Adrenal gland (tissue), 12 donors: Measurements from ENCODE around the gene BPI. TPM values are rescaled to one million over a fixed set of nuclear protein-coding genes. Genes with fewer than 3 reads are reported as not detected.
A peak's percentile ranks its signal among the peaks of the same experiment; 100 is the strongest.
"Not testable (repeated sequence)": the region's sequence is repeated elsewhere in the genome, so short reads cannot be mapped to it uniquely, and the experiment has no call there.

Experiments
- DNase-seq, 7 donors: peaks; one replicate each; pipeline ENCODE4 v3.0.0-alpha.2; 2019 to 2020
- H3K27ac ChIP-seq, 5 donors: fragments of 200-600 bp; sonication (generic) in 4 of 5; 1 replicate in 3 of 5; 2 replicates in 2 of 5; pipeline versions ENCODE4 v1.5.1 to v1.8.0; 2016 to 2020; ENCODE audit warnings: mild to moderate bottlenecking in 1 of 5
- H3K27me3 ChIP-seq: fragments of 200-600 bp; 2 replicates; pipeline ENCODE4 v1.8.0; 2021
- H3K36me3 ChIP-seq, 2 donors: fragments of 200-600 bp; replicated peaks in 1 of 2; 1 replicate in 1 of 2; 2 replicates in 1 of 2; pipeline versions ENCODE4 v1.5.1 to v1.8.0; 2018 to 2022
- H3K4me1 ChIP-seq, 2 donors: fragments of 200-600 bp; replicated peaks in 1 of 2; 1 replicate in 1 of 2; 2 replicates in 1 of 2; pipeline versions ENCODE4 v1.5.1 to v1.8.0; 2018 to 2021
- H3K4me3 ChIP-seq, 4 donors: fragments of 200-600 bp; sonication (generic) in 3 of 4; one replicate each; pipeline ENCODE4 v1.5.1; 2016 to 2018
- H3K9me3 ChIP-seq, 3 donors: fragments of 200-600 bp; sonication (generic) in 1 of 3; replicated peaks in 1 of 3; 1 replicate in 2 of 3; 2 replicates in 1 of 3; pipeline versions ENCODE4 v1.5.1 to v1.8.0; 2016 to 2021
- POLR2A ChIP-seq, 2 donors: fragments of 450-650 bp; IDR thresholded peaks; one replicate each; pipeline ENCODE4 v1.6.1; 2017; ENCODE audit warnings: antibody characterized with exemption in 2 of 2, mild to moderate bottlenecking in 2 of 2, moderate library complexity in 1 of 2
- WGBS, 4 donors: extraction: QIAGEN DNeasy Blood & Tissue Kit in 2 of 4; methylation state at CpG; one replicate each; pipeline versions ENCODE4 v1.1.5 to v1.1.7; 2013 to 2017; 5-methylcytosine and 5-hydroxymethylcytosine counted together
- intact Hi-C, 2 donors: fragments of 100-400 bp; cut with DNase I; formaldehyde crosslinking; loops; one replicate each; pipeline versions ENCODE4 v1.14.1 to v1.15.0; 2022 to 2023
- polyA plus RNA-seq, 3 donors: library from polyadenylated mRNA; stranded (reverse); fragments of 200-250 nt in 2 of 3; fragments of 350-450 nt in 1 of 3; fragmentation: Illumina TruSeq in 1 of 3; extraction: RNeasy Lipid Tissue Mini Kit (QIAGEN cat#74804) in 1 of 3; gene quantifications; one replicate each; pipeline ENCODE4 v1.2.3, GENCODE V29; 2013 to 2014
- total RNA-seq, 9 donors: library from RNA; depleted of rRNA in 4 of 9; stranded (reverse); fragments of >200 nt in 4 of 9; fragments of 120-200 nt in 1 of 9; fragmentation: NEBNext Ultra II Directional in 1 of 9; extraction: Animal tissue kit (Norgen Biotek cat#: 25700) in 1 of 9; gene quantifications; one replicate each; pipeline versions ENCODE4 v1.1.0 to v1.2.4, GENCODE V29; 2013 to 2023
- TF ChIP-seq, protein P1 (sequence below), 6 experiments: fragments of 450-650 bp in 4 of 6; fragments of 200-600 bp in 2 of 6; sonication (generic) in 1 of 6; IDR thresholded peaks; 1 replicate in 5 of 6; 2 replicates in 1 of 6; pipeline versions ENCODE4 v1.5.1 to v1.8.0; 2016 to 2021; ENCODE audit warnings: antibody characterized with exemption in 6 of 6, mild to moderate bottlenecking in 2 of 6, moderate library complexity in 1 of 6
- donor health status: healthy with polysubstance abuse.
- donor health status: Bipolar disorder and iron deficiency.
- donor health status: DM: yes; HTN: yes; CAD: no.
- donor health status: DM: no; HTN: no; CAD: no.
- donor health status: DM: no; HTN: no; CAD: no.
- donor health status: DM: yes; HTN: yes; CAD: no.

BPI gene
- total and polyA plus RNA-seq, 12 donors: 0.13 to 0.74 (median 0.21) TPM; not detected in 2

DNA sequence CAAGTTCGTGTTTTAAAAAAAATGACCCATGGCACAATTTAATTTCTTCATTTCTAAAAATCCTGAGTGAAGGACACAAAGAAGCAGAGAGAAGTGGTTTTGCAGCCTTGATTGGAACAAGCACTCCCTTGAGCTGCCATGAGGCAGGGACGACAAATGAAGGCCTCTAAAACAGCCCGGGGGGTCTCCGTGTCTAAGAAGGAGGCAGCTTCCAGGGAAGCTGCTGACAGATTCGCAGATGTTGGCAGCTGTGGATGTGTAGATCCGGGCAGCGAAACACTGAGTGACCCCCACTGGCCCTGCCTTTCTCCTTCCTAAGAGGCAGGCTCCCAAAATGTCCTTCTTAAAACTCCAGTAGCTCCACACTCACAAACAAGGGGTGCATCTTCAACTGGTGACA is 32.8 kb downstream of the BPI start:
- H3K27ac ChIP-seq: no peak overlapping the region
- TF ChIP-seq, protein P1, sequence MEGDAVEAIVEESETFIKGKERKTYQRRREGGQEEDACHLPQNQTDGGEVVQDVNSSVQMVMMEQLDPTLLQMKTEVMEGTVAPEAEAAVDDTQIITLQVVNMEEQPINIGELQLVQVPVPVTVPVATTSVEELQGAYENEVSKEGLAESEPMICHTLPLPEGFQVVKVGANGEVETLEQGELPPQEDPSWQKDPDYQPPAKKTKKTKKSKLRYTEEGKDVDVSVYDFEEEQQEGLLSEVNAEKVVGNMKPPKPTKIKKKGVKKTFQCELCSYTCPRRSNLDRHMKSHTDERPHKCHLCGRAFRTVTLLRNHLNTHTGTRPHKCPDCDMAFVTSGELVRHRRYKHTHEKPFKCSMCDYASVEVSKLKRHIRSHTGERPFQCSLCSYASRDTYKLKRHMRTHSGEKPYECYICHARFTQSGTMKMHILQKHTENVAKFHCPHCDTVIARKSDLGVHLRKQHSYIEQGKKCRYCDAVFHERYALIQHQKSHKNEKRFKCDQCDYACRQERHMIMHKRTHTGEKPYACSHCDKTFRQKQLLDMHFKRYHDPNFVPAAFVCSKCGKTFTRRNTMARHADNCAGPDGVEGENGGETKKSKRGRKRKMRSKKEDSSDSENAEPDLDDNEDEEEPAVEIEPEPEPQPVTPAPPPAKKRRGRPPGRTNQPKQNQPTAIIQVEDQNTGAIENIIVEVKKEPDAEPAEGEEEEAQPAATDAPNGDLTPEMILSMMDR (IDR thresholded peaks at IDR 0.05): no peak
- no peak for TF ChIP-seq POLR2A (IDR thresholded peaks at IDR 0.05)
- H3K36me3 ChIP-seq: no peaks in the 10 kb centered on the region
- no peaks in the 10 kb centered on the region for H3K27me3 ChIP-seq
- H3K4me3 ChIP-seq: no peak overlapping the region
- intact Hi-C loops: no loop called here
- H3K4me1 ChIP-seq: no peaks in the 10 kb centered on the region
- 43 to 50% (median 46%) methylated on average over 4 to 7 of the region's 7 CpGs for WGBS, 4 donors
- H3K9me3 ChIP-seq: no peaks in the 10 kb centered on the region
- no peak for DNase-seq

DNA sequence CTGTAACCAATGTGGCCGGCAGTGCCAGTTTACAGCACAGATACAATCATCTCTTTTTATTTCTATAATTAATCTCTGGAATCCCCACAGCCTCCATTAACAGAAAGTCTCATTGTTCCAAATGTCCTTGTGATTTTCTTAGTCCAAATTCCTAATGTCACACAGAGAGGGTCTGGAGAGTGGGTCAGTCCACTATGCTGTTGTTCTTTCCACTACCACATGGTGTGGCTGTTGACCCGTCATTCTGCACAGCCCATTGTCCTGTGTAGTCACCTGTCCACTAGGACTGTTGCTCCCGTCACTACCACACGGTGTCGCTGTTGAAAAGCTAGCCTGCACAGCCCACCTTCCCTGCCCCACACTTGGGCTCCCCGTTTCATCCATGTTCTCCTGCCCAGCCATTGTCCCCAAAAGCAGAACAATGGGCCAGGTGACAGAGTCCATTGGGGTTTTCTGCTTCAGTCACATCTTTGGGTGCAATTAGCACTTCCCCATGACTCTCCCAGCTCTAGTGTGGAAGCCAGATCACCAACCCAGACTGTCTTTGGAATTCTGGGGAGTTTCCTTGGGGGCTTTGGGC is 33.7 kb downstream of the BPI start:
- Histone ChIP-seq H3K4me3 (no peak overlapping the region), H3K4me1 (no peaks in the 10 kb centered on the region), H3K36me3 (no peaks in the 10 kb centered on the region), H3K27ac (no peak overlapping the region), H3K27me3 (no peaks in the 10 kb centered on the region), H3K9me3 (no peaks in the 10 kb centered on the region)
- 30 to 45% (median 44%) methylated on average over 6 of the region's 6 CpGs for WGBS, 4 donors
- TF ChIP-seq, protein P1 (IDR thresholded peaks at IDR 0.05): peak in 4 of 6 experiments; percentile 8 to 50 (median 35)
- TF ChIP-seq POLR2A (IDR thresholded peaks at IDR 0.05): no peak
- DNase-seq: no peak
- intact Hi-C loops: no loop called here

DNA sequence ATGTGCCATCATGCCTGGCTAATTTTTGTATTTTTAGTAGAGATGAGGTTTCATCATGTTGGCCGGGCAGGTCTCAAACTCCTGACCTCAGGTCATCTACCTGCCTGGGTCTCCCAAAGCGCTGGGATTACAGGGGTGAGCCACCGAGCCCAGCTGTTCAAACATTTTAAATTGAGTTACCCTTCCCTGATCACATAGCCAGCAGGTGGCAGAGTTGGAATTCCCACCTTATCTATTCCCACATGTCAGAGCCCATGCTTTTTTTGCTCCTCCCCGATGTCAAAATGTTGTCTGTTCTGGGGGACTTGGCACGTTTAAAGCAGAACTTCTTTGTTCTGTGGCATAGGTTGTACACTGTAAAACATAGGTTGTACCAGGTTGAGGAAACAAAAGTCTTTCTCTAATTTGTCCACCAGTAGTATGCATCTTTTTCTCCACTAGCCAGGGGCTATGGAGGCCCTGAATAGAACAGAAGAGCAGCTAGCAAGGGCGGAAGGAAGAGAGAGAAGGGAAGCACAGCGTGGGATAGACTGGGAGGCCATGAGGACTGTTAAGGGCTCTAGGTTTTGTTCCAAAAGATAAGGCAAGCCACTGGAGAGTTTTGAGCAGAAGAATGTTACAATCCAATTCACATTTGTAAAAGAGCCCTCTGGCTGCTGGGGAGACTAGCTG is 35.0 kb downstream of the BPI start:
- H3K27me3 ChIP-seq: no peaks in the 10 kb centered on the region
- intact Hi-C loops: no loop called here
- H3K4me3 ChIP-seq: no peak overlapping the region
- WGBS, 4 donors: 57 to 62% (median 58%) methylated on average over 5 to 7 of the region's 7 CpGs
- DNase-seq: no peak
- TF ChIP-seq, protein P1 (IDR thresholded peaks at IDR 0.05): peak in 4 of 6 experiments; percentile 8 to 28 (median 17)
- no peak for TF ChIP-seq POLR2A (IDR thresholded peaks at IDR 0.05)
- no peak overlapping the region for H3K27ac ChIP-seq
- H3K9me3 ChIP-seq: no peaks in the 10 kb centered on the region
- H3K4me1 ChIP-seq: no peaks in the 10 kb centered on the region
- no peaks in the 10 kb centered on the region for H3K36me3 ChIP-seq

DNA sequence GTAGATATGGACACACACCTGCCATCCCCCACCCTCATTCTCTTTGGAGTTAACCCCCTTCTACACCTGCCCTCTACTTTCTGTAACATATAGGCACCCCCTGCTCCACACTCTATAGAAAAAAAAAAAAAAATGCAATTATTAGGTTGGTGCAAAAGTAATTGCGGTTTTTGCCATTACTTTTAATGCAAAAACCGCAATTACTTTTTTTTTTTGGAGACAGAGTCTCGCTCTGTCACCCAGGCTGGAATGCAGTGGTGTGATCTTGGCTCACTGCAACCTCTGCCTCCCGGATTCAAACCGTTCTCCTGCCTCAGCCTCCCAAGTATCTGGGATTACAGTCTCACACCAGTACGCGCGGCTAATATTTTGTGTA is 35.6 kb downstream of the BPI start:
- intact Hi-C loops: not testable (repeated sequence)

DNA sequence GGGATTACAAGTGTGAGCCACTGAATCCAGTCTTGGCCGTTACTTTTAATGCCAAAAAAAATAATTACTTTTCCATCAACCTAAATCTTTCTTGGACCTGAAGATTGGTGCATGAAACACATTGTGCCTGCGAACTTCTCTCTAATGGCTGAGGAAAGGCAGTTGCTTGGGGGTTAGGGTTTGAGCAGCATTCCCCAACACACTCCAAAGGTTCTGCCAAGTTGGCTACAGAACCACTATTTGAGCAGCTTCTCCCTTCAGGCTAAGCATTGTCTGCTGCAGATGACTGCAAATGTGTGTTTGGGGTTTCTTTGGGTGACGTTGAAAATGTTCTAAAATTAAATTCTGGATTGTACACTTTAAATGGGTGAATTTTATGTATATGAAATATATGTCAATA is 36.0 kb downstream of the BPI start:
- intact Hi-C loops: no loop called here

More for the DNA sequence above, 35.6 kb downstream of the BPI start:
- not testable (repeated sequence) for H3K27me3 ChIP-seq, H3K27ac ChIP-seq, H3K4me1 ChIP-seq, H3K36me3 ChIP-seq, DNase-seq, H3K4me3 ChIP-seq, H3K9me3 ChIP-seq
- WGBS, 4 donors: 87 to 92% (median 88%) methylated on average over 8 of the region's 8 CpGs

More for the DNA sequence above, 36.0 kb downstream of the BPI start:
- DNase-seq: no peak
- 60 to 71% (median 64%) methylated on average over 3 of the region's 3 CpGs for WGBS, 4 donors
- Histone ChIP-seq H3K27ac (no peak overlapping the region), H3K36me3 (no peaks in the 10 kb centered on the region), H3K4me3 (no peak overlapping the region), H3K27me3 (no peaks in the 10 kb centered on the region), H3K9me3 (no peaks in the 10 kb centered on the region), H3K4me1 (no peaks in the 10 kb centered on the region)
- TF ChIP-seq, protein P1 (IDR thresholded peaks at IDR 0.05): no peak
- no peak for TF ChIP-seq POLR2A (IDR thresholded peaks at IDR 0.05)
